PC-3 (cell line): Measurements from ENCODE around the gene ANKFN1.

Experiments used
- EZH2 ChIP-seq: fragments of 300-600 bp; sonication (generic); IDR thresholded peaks from one replicate; pipeline ENCODE4 v1.6.1; 2017; ENCODE audit warnings: antibody characterized with exemption, mild to moderate bottlenecking, low read length; ENCODE audit not compliant: unreplicated experiment
- TF ChIP-seq, protein P1 (sequence below): fragments of 300-600 bp; sonication (generic); conservative IDR thresholded peaks from 2 replicates; pipeline ENCODE4 v1.5.1; 2017; ENCODE audit warnings: antibody characterized with exemption, low read depth, mild to moderate bottlenecking, low read length

DNA sequence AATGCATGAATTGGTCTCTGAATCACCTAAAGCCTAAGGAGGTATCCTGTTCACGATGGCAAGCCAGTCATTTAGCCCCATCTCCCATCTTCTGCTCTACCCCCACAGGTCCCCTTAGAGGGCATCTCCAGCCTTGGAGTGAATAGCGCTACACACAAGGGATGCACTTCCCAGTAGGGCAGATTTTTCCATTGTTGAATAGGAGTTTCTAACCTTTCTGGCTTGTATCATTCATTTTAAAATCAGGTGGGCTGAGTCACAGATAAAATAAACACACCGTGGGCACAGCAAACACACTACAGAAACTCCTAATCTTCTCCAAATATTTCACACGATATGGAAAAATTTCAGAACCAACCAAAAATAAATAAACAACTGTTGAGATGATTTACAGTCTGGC, 239.0 kb downstream of the ANKFN1 start:
- TF ChIP-seq EZH2 = no peak
- TF ChIP-seq, protein P1, sequence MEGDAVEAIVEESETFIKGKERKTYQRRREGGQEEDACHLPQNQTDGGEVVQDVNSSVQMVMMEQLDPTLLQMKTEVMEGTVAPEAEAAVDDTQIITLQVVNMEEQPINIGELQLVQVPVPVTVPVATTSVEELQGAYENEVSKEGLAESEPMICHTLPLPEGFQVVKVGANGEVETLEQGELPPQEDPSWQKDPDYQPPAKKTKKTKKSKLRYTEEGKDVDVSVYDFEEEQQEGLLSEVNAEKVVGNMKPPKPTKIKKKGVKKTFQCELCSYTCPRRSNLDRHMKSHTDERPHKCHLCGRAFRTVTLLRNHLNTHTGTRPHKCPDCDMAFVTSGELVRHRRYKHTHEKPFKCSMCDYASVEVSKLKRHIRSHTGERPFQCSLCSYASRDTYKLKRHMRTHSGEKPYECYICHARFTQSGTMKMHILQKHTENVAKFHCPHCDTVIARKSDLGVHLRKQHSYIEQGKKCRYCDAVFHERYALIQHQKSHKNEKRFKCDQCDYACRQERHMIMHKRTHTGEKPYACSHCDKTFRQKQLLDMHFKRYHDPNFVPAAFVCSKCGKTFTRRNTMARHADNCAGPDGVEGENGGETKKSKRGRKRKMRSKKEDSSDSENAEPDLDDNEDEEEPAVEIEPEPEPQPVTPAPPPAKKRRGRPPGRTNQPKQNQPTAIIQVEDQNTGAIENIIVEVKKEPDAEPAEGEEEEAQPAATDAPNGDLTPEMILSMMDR = no peak
